ENCODE data around the gene YJEFN3. TPM values are rescaled to one million over a fixed set of nuclear protein-coding genes. Genes with fewer than 3 reads are reported as not detected.

Gene YJEFN3
- total and polyA plus RNA-seq, 10 of the 15 experiments (the other 5 are each of a cell fraction or from before 2014, with no cell fraction given), result 0.05 to 6.9 (median 3.5) TPM

DNA sequence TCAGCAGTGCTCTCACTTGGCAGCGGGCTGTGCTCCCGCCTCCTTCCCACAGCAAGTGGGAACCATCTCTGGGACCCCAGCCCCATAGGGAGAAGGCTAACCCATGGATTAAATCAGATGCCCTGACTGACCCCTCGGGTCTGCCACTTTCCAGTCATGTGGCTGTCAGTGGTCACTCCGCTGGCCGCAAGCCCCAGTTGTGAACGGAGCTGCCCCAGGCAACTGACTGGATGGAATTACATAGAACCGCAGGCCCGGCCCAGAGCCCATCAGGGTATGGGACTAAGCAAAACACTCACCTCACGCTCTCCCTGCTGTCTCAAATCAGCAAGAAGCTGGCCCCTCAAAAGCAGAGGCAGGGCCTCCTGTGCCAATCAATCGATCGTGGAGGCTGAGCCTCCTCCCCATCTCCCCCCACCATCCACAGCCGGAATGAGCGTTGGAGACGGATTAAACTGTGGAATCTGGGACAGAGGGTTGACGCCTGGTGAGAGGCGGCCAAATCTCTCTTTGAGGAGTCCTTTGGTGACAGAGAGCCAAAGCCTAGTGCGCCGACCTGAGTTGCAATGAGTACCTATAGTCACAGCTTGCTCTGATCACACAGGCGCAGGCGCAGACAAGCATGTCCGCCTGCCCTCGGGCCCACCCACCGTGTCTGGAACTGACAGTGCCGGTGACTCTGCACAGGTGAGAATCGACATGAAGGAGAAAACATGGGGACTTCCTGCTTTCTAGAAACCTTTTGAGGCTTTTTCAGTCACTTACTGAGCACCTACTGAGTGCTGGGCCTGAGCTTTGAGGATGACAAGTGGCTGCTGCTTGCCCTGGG is 51.0 kb downstream of the YJEFN3 start:
- intact Hi-C loops (cut with micrococcal nuclease; ENCODE audit: unreplicated experiment), result no loop called here
- Histone ChIP-seq H4K20me1 (ENCODE audit: control insufficient read depth, insufficient read depth) (no peaks in the 10 kb centered on the region), H3K4me2 (ENCODE audit: control insufficient read depth, insufficient read depth) (no peak overlapping the region), H3K27ac (ENCODE audit: control insufficient read depth, insufficient read depth) (no peak overlapping the region), H3K27me3 (replicated peaks in 1 of 2; ENCODE audit: control insufficient read depth in 2 of 2, insufficient read depth in 2 of 2, low read length in 1 of 2) (no peaks in the 10 kb centered on the region), H3K9me3 (replicated peaks; ENCODE audit: control insufficient read depth, insufficient read depth, low read length) (no peaks in the 10 kb centered on the region), H3K4me3 (no peak overlapping the region), H3K9ac (ENCODE audit: control insufficient read depth, insufficient read depth, low read length) (no peak overlapping the region), H3K4me1 (ENCODE audit: control insufficient read depth, insufficient read depth, low read length) (no peaks in the 10 kb centered on the region), H3K79me2 (ENCODE audit: control insufficient read depth, insufficient read depth, low read length) (no peaks in the 10 kb centered on the region), H3K36me3 (ENCODE audit: control insufficient read depth in 2 of 2, insufficient read depth in 2 of 2, low read length in 1 of 2) (no peaks in the 10 kb centered on the region; a peak in 1 of 4 replicates), H2AFZ (ENCODE audit: control insufficient read depth, low read depth, low read length) (no peak overlapping the region)
- ChIA-PET SMC1A (ENCODE audit: uncharacterized antibody, unreplicated experiment) (interaction anchor here (0.9 kb wide), 1 partner anchor 12 kb away, joined by 3 read pairs; no protein-coding TSS in a partner anchor), CTCF (interaction anchor here (0.8 to 2.2 kb wide), 4 partner anchors 11 to 47 kb away, joined by 3 to 10 read pairs (median 4); no protein-coding TSS in a partner anchor), RAD21 (ENCODE audit: unreplicated experiment) (no interaction called here), POLR2A (no interaction called here)
- FAIRE-seq (no peak), DNase-seq (ENCODE audit: low read depth, low spot score) (no peak), ATAC-seq (no peak)
- WGBS (ENCODE audit: insufficient coverage, insufficient replicate concordance, low lambda C conversion rate, missing lambda C conversion rate), result 88% methylated on average over 25 of the region's 25 CpGs
- TF ChIP-seq ZNF207 (IDR thresholded peaks at IDR 0.05; ENCODE audit: borderline replicate concordance) (no peak), EED (IDR thresholded peaks at IDR 0.05; ENCODE audit: low read depth) (no peak), CEBPB (IDR thresholded peaks at IDR 0.05; ENCODE audit: borderline replicate concordance in 1 of 2, low read depth in 2 of 2, low read length in 2 of 2) (no peak), FOS (IDR thresholded peaks at IDR 0.05; ENCODE audit: borderline replicate concordance, extremely low read depth, insufficient read length) (no peak), EP300 (IDR thresholded peaks at IDR 0.05; ENCODE audit: borderline replicate concordance in 1 of 2, control insufficient read depth in 1 of 2, low read depth in 2 of 2, low read length in 2 of 2) (no peak), WRNIP1 (IDR thresholded peaks at IDR 0.05; ENCODE audit: borderline replicate concordance, low read depth, low read length) (no peak), ZNF217 (IDR thresholded peaks at IDR 0.05) (no peak), NR2C1 (IDR thresholded peaks at IDR 0.05) (no peak), TBL1XR1 (IDR thresholded peaks at IDR 0.05; ENCODE audit: low read depth, low read length) (no peak)
- TF ChIP-seq, protein P1, sequence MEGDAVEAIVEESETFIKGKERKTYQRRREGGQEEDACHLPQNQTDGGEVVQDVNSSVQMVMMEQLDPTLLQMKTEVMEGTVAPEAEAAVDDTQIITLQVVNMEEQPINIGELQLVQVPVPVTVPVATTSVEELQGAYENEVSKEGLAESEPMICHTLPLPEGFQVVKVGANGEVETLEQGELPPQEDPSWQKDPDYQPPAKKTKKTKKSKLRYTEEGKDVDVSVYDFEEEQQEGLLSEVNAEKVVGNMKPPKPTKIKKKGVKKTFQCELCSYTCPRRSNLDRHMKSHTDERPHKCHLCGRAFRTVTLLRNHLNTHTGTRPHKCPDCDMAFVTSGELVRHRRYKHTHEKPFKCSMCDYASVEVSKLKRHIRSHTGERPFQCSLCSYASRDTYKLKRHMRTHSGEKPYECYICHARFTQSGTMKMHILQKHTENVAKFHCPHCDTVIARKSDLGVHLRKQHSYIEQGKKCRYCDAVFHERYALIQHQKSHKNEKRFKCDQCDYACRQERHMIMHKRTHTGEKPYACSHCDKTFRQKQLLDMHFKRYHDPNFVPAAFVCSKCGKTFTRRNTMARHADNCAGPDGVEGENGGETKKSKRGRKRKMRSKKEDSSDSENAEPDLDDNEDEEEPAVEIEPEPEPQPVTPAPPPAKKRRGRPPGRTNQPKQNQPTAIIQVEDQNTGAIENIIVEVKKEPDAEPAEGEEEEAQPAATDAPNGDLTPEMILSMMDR (IDR thresholded peaks at IDR 0.05 in 2 of 3, conservative IDR thresholded peaks at IDR 0.05 in 1 of 3; ENCODE audit: control insufficient read depth in 2 of 3, extremely low read depth in 1 of 3, insufficient read depth in 1 of 3, low read depth in 3 of 3, low read length in 3 of 3), result no peak
- TF ChIP-seq, protein P2, sequence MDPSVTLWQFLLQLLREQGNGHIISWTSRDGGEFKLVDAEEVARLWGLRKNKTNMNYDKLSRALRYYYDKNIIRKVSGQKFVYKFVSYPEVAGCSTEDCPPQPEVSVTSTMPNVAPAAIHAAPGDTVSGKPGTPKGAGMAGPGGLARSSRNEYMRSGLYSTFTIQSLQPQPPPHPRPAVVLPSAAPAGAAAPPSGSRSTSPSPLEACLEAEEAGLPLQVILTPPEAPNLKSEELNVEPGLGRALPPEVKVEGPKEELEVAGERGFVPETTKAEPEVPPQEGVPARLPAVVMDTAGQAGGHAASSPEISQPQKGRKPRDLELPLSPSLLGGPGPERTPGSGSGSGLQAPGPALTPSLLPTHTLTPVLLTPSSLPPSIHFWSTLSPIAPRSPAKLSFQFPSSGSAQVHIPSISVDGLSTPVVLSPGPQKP (IDR thresholded peaks at IDR 0.05; ENCODE audit: low read depth, low read length), result no peak
- TF ChIP-seq, protein P3, sequence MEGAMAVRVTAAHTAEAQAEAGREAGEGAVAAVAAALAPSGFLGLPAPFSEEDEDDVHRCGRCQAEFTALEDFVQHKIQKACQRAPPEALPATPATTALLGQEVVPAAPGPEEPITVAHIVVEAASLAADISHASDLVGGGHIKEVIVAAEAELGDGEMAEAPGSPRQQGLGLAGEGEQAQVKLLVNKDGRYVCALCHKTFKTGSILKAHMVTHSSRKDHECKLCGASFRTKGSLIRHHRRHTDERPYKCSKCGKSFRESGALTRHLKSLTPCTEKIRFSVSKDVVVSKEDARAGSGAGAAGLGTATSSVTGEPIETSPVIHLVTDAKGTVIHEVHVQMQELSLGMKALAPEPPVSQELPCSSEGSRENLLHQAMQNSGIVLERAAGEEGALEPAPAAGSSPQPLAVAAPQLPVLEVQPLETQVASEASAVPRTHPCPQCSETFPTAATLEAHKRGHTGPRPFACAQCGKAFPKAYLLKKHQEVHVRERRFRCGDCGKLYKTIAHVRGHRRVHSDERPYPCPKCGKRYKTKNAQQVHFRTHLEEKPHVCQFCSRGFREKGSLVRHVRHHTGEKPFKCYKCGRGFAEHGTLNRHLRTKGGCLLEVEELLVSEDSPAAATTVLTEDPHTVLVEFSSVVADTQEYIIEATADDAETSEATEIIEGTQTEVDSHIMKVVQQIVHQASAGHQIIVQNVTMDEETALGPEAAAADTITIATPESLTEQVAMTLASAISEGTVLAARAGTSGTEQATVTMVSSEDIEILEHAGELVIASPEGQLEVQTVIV (IDR thresholded peaks at IDR 0.05; ENCODE audit: borderline replicate concordance, partially characterized antibody), result no peak
- TF ChIP-seq, protein P4, sequence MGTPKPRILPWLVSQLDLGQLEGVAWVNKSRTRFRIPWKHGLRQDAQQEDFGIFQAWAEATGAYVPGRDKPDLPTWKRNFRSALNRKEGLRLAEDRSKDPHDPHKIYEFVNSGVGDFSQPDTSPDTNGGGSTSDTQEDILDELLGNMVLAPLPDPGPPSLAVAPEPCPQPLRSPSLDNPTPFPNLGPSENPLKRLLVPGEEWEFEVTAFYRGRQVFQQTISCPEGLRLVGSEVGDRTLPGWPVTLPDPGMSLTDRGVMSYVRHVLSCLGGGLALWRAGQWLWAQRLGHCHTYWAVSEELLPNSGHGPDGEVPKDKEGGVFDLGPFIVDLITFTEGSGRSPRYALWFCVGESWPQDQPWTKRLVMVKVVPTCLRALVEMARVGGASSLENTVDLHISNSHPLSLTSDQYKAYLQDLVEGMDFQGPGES (IDR thresholded peaks at IDR 0.05), result no peak
- in situ Hi-C loops (cut with MboI), result no loop called here
- no TSS peak for BruUV-seq (replicated peaks)

Data from GM12878 (cell line).